ENCODE results near the gene UCP2.
"Not testable (repeated sequence)": the region's sequence is repeated elsewhere in the genome, so short reads cannot be mapped to it uniquely, and the experiment has no call there.

UCP2 gene

GRCh38 chr11:73990730-73991129, 8.1 kb upstream of the UCP2 start:
- no peak for DNase-seq

DNA sequence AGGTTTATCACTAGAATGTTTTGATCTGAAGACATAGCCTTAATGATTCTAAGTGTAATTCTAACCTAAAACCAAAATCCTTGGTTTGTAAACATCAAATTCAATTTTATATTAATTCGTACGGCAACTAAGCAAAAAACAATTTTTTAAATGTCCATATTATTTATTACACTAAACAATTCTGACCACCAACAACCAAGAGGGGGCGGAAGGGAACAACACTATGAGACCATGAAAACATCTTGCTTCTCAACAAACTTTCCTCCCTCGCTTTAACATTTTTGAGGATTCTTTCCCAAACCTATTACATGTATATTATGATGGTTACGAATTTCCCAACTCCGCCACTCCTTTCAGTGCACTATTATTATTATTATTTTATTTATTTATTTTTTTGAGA, 6.5 kb upstream of the UCP2 start:
- no peak for DNase-seq

DNA sequence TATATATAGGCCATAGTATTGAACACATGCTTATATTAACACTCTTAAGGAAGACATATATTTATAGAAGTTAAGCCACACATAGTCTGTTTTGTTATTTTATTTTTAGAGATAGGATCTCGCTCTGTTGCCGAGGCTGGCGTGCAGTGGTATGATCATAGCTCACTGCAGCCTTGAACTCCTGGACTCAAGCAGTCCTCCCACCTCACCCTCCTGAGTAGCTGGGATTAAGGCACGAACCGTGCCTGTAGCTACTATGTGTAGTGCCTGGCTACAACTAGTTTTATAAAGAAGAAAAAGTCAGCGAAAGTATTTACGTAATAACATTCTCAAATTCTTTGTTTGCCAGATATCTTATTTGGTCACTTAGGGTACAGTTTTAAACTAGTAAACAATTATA, 5.6 kb upstream of the UCP2 start:
- no peak for DNase-seq

DNA sequence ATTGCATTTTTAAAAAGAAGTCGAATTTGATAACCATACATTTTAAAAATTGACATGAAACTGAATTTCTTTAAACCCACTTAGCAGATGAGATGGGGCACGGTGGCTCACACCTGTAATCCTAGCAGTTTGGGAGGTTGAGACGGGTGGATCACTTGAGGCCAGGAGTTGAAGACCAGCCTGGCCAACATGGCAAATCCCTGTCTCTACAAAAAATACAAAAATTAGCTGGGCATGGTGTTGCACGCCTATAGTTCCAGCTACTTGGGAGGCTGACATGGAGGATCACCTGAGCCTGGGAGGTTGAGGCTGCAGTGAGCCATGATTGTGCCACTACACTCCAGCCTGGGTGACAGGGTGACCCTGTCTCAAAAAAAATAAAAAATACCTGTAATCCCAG, 3.0 kb upstream of the UCP2 start:
- DNase-seq: not testable (repeated sequence)

DNA sequence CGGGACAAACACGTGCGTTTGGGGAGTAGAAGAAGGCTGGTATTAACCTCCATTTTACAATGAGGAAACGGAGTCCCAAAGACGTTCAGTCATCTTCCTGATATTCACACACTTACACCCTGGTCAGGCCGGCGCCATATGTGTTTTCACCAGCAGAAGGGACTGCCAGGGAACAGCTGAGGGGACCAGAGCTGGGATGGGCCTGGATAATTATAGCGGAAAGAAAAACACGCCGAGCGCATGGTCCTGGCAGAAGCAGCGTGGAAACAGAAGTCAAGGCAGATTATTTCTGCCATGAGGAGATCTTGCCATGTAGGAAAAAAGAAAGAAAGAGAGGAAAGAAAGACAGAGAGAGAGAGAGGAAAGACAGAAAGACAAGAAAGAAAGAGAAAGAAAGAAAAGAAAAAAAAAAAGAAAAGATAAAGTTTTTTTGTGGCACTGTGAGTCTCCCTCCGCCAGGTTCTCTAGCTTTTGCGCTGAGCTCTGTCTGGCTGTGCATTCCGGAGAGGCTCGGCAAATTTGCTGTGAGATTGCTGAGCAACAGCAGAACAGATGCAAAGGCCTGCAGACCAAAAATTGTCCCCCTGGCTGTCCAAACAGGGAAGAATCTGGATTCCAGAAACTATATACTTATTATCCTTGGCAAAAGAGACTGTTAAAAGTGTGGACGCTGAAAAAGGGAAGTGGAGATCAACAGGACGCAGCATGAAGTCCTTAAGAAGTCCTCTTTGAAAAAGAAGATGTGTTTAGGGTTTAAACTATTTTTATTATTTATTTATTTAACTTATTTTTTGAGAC, 1.3 kb upstream of the UCP2 start:
- no peak for DNase-seq

- DNase-seq: peak; percentile 84
These were observed 522 bp upstream of the UCP2 start for GRCh38 chr11:73982990-73983740.

GRCh38 chr11:73981051-73981805, 1.4 kb downstream of the UCP2 start:
- DNase-seq: no peak

- peak; percentile 57 for DNase-seq
These were observed 2.4 kb downstream of the UCP2 start for GRCh38 chr11:73980001-73980961.

DNA sequence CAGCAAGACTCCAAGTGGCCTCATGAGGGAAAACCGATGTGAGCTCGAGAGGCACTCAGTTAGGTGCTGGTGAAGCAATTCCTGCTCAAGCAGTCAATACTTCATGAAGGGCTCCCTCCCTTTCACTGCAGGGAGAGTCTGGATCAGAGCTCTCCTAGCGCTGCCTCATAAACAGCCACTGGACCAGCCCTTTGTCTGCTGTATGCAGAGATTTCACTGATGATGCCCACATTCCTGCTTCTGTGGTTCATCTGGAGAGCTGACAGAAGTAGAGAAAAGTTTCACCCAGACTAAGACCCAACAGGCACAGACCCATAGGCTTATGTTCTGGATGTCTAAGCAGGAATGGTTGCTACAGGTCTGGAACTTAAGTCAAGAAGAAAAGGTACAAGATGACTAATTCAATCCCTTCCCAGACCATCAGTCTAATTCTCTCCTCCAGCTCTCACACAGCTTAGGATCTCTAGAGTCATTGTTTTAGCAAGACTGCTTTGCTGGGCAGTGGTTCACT, 4.0 kb downstream of the UCP2 start:
- no peak for DNase-seq

- DNase-seq: no peak
These were observed 4.7 kb downstream of the UCP2 start for GRCh38 chr11:73977856-73978519.

GRCh38 chr11:73976451-73977151, 6.0 kb downstream of the UCP2 start:
- DNase-seq: no peak

GRCh38 chr11:73975479-73975757, 7.2 kb downstream of the UCP2 start:
- DNase-seq: no peak

- DNase-seq: no peak
These were observed 7.8 kb downstream of the UCP2 start for GRCh38 chr11:73974604-73975478.

DNA sequence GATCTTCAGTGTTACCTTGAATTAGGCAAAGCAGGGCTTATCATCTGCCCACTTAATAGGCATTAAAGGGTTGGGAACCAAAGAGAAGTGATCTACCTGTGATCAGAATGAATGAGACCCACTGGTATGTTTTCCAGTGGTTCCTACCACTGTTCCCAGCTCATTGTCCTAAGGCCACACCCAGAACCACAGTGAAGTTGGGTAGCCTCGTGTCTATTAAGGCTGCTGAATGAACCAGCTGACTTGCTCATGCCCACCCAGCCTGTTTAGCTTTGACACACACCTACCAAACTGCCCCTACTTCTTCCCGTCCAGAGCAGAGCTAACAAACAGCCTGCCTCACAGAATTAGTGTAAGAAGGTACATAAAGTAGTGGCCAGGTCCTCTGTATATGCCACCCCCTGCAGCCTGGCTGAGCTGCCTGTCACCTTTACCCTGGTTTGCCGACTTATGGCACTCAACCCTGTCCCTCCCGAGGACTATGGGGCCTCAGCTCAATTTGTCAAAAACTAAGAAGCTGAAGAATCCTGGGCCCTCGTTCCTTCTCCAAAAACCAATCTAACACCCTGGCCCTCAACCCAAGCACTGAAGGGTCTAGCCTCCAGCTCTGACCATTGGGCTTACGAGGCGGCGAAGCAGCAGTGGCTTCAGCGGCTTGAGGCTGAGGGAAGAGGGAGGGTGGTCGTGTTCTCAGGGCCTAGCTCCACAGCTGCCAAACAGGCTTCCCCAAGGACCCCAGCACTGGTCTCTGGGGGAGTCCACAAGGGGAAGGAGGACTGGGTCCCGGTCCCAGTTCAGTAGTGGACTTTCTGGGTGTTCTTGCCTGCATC, 9.8 kb downstream of the UCP2 start:
- DNase-seq: no peak

DNA sequence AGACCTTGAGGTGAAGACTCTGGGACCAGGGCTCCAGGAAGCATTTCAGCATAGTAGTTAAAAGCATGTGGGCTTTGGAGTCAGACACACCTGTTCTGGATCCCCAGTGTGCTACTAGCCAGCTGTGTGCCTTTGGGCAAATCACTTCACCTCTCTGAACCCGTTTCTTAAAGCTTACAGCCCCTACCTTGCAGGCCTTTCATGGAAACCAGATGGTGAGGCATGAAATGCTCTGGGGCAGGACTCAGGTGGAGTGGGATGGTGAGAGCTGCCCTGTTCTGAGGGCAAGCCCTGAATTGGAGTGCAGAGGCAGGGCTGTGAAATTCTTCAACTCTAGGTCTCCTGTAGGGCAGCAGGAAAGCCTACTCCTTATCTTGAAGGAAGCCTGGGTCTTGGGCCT, 10.5 kb downstream of the UCP2 start:
- no peak for DNase-seq

GRCh38 chr11:73971175-73971719, 11.4 kb downstream of the UCP2 start:
- no peak for DNase-seq

GRCh38 chr11:73969991-73970800, 12.4 kb downstream of the UCP2 start:
- no peak for DNase-seq

- no peak for DNase-seq
These were observed 13.6 kb downstream of the UCP2 start for GRCh38 chr11:73969091-73969490.
